GM12873 (cell line): Measurements from ENCODE around the gene MOB3B.
A peak's percentile ranks its signal among the peaks of the same experiment; 100 is the strongest.

ENCODE experiments used
- CTCF ChIP-seq: IDR thresholded peaks from 2 replicates; pipeline ENCODE4 v1.5.1; 2012; ENCODE audit warnings: low read depth, mild to moderate bottlenecking, moderate library complexity, low read length, control low read depth; ENCODE audit not compliant: insufficient read depth; ENCODE audit errors: missing control alignments

MOB3B gene

GRCh38 chr9:27499451-27499850 lies 30.2 kb downstream of the MOB3B start:
- no peak for TF ChIP-seq CTCF

- no peak for TF ChIP-seq CTCF
Measured at GRCh38 chr9:27497883-27498417, 31.7 kb downstream of the MOB3B start.

GRCh38 chr9:27496135-27496504 lies 33.5 kb downstream of the MOB3B start:
- no peak for TF ChIP-seq CTCF

GRCh38 chr9:27495480-27496134 lies 34.0 kb downstream of the MOB3B start:
- no peak for TF ChIP-seq CTCF

- TF ChIP-seq CTCF, result no peak
Measured at GRCh38 chr9:27491154-27491553, 38.5 kb downstream of the MOB3B start.

GRCh38 chr9:27489087-27489876 lies 40.3 kb downstream of the MOB3B start:
- TF ChIP-seq CTCF, result no peak

GRCh38 chr9:27487927-27488326 lies 41.7 kb downstream of the MOB3B start:
- peak; percentile 18 for TF ChIP-seq CTCF
